ENCODE results near the gene IL22RA1.

GRCh38 chr1:24175033-24175755 is 32.3 kb upstream of the IL22RA1 start:
- TF ChIP-seq POLR2A (IDR thresholded peaks at IDR 0.05), result no peak
- no peak for TF ChIP-seq CTCF (IDR thresholded peaks at IDR 0.05)

Data from lower leg skin (tissue), 3 donors.